Muscle of back (tissue), 11 donors: ENCODE data around the gene CD247. TPM values are rescaled to one million over a fixed set of nuclear protein-coding genes. Genes with fewer than 3 reads are reported as not detected.

Experiments
- DNase-seq, 3 donors: peaks; one replicate each; pipeline versions ENCODE4 v3.0.0 to v3.0.0-alpha.2; 2013
- polyA plus RNA-seq, 10 donors: library from polyadenylated mRNA; unstranded; fragments of 120-200 nt; gene quantifications; one replicate each; pipeline ENCODE4 v1.2.1, GENCODE V29; 2013; ENCODE audit not compliant: insufficient read length in 10 of 10

CD247 gene
- polyA plus RNA-seq, 10 donors: 0.19 to 9.7 (median 0.52) TPM

GRCh38 chr1:167489571-167490340, 28.6 kb downstream of the CD247 start:
- DNase-seq: no peak

GRCh38 chr1:167488786-167489185, 29.5 kb downstream of the CD247 start:
- DNase-seq: no peak

- no peak for DNase-seq
These were observed 30.7 kb downstream of the CD247 start for GRCh38 chr1:167487614-167488013.

- DNase-seq: peak in 1 of 3 donors; percentile 28
These were observed 32.1 kb downstream of the CD247 start for GRCh38 chr1:167486090-167486824.

GRCh38 chr1:167484726-167485502, 33.4 kb downstream of the CD247 start:
- no peak for DNase-seq

- DNase-seq: no peak
These were observed 34.5 kb downstream of the CD247 start for GRCh38 chr1:167483790-167484189.

GRCh38 chr1:167482184-167482583, 36.1 kb downstream of the CD247 start:
- no peak for DNase-seq

- no peak for DNase-seq
These were observed 38.9 kb downstream of the CD247 start for GRCh38 chr1:167479331-167479979.

- peak in 2 of 3 donors; percentile 17 to 57 for DNase-seq
These were observed 40.3 kb downstream of the CD247 start for GRCh38 chr1:167477986-167478385.

GRCh38 chr1:167476061-167476460, 42.3 kb downstream of the CD247 start:
- DNase-seq: no peak

- DNase-seq: no peak
These were observed 44.1 kb downstream of the CD247 start for GRCh38 chr1:167474191-167474641.

- no peak for DNase-seq
These were observed 44.6 kb downstream of the CD247 start for GRCh38 chr1:167473761-167474160.

- no peak for DNase-seq
These were observed 45.4 kb downstream of the CD247 start for GRCh38 chr1:167472752-167473521.

- DNase-seq: no peak
These were observed 46.8 kb downstream of the CD247 start for GRCh38 chr1:167471568-167471967.

GRCh38 chr1:167469280-167469965, 48.9 kb downstream of the CD247 start:
- DNase-seq: no peak

- no peak for DNase-seq
These were observed 50.6 kb downstream of the CD247 start for GRCh38 chr1:167467752-167468151.

GRCh38 chr1:167467126-167467710, 51.1 kb downstream of the CD247 start:
- no peak for DNase-seq

- DNase-seq: no peak
These were observed 52.6 kb downstream of the CD247 start for GRCh38 chr1:167465743-167466142.

GRCh38 chr1:167465018-167465417, 53.3 kb downstream of the CD247 start:
- no peak for DNase-seq
